GM12878 (cell line): ENCODE measurements around the gene AGAP1. TPM values are rescaled to one million over a fixed set of nuclear protein-coding genes. Genes with fewer than 3 reads are reported as not detected.

Source experiments
- ATAC-seq: fragments of 200-7000 bp; cut with Tn5 transposase; 3 replicates; pipeline ENCODE4 v1.9.1; 2020; ENCODE audit warnings: mild to moderate bottlenecking, moderate library complexity
- BruUV-seq: library from RNA; stranded (reverse); fragments of 400-500 nt; replicated peaks from 2 replicates; lab custom pipeline; 2021; lab: Mats Ljungman, UMichigan
- CTCF ChIA-PET: fragments of 300-600 bp; sonication (Branson Sonifier 250); formaldehyde crosslinking; extraction: SDS; loops from one replicate; lab custom pipeline; 2021; ENCODE audit warnings: inconsistent platforms; lab: Yijun Ruan, JAX
- POLR2A ChIA-PET: fragments of 350-600 bp; formaldehyde crosslinking; extraction: SDS; loops from one replicate; lab custom pipeline; 2021; ENCODE audit warnings: inconsistent platforms; lab: Charles Lee
- RAD21 ChIA-PET: fragments of 300-600 bp; sonication (Branson Sonifier 250); formaldehyde crosslinking; loops from one replicate; lab custom pipeline; 2023; ENCODE audit warnings: antibody characterized with exemption; ENCODE audit not compliant: unreplicated experiment; lab: Charles Lee
- SMC1A ChIA-PET: fragments of 300-600 bp; sonication (Branson Sonifier 250); formaldehyde crosslinking; loops from one replicate; lab custom pipeline; 2023; ENCODE audit not compliant: unreplicated experiment, uncharacterized antibody; lab: Charles Lee
- DNase-seq: peaks from one replicate; pipeline ENCODE4 v3.0.0-alpha.2; 2011; ENCODE audit warnings: low read depth, low spot score
- FAIRE-seq: peaks from 3 replicates; lab custom pipeline; 2011; peaks lifted over from hg19 to GRCh38; lab: Jason Lieb, UNC
- H2AFZ ChIP-seq: 2 replicates; pipeline ENCODE4 v1.6.0; 2011; ENCODE audit warnings: low read depth, low read length, control low read depth; ENCODE audit not compliant: control insufficient read depth
- H3K27ac ChIP-seq: 2 replicates; pipeline ENCODE4 v1.5.1; 2011; ENCODE audit warnings: control low read depth; ENCODE audit not compliant: control insufficient read depth, insufficient read depth
- H3K27me3 ChIP-seq, 2 experiments: replicated peaks in 1 of 2; 2 replicates each; pipeline versions ENCODE4 v1.6.0 to v1.6.1; 2011; ENCODE audit warnings: low read length in 1 of 2; ENCODE audit not compliant: control insufficient read depth in 2 of 2, insufficient read depth in 2 of 2
- H3K36me3 ChIP-seq, 2 experiments: 2 replicates each; pipeline ENCODE4 v1.5.1; 2011; ENCODE audit warnings: low read length in 1 of 2; ENCODE audit not compliant: control insufficient read depth in 2 of 2, insufficient read depth in 2 of 2
- H3K4me1 ChIP-seq: 2 replicates; pipeline ENCODE4 v1.6.1; 2011; ENCODE audit warnings: mild to moderate bottlenecking, low read length, moderate library complexity, mixed read lengths; ENCODE audit not compliant: control insufficient read depth, insufficient read depth
- H3K4me2 ChIP-seq: 2 replicates; pipeline ENCODE4 v1.6.0; 2011; ENCODE audit warnings: control low read depth; ENCODE audit not compliant: control insufficient read depth, insufficient read depth
- H3K4me3 ChIP-seq: fragments of 200-600 bp; sonication (generic); 2 replicates; pipeline ENCODE4 v1.5.1; 2016
- H3K79me2 ChIP-seq: 2 replicates; pipeline ENCODE4 v1.6.0; 2011; ENCODE audit warnings: low read length; ENCODE audit not compliant: control insufficient read depth, insufficient read depth
- H3K9ac ChIP-seq: 2 replicates; pipeline ENCODE4 v1.8.0; 2011; ENCODE audit warnings: low read length, control low read depth, mixed read lengths; ENCODE audit not compliant: control insufficient read depth, insufficient read depth
- H3K9me3 ChIP-seq: replicated peaks from 3 replicates; pipeline ENCODE4 v1.5.1; 2011; ENCODE audit warnings: mild to moderate bottlenecking, low read length; ENCODE audit not compliant: control insufficient read depth, insufficient read depth
- H4K20me1 ChIP-seq: 2 replicates; pipeline ENCODE4 v1.6.0; 2011; ENCODE audit not compliant: control insufficient read depth, insufficient read depth
- ATF3 ChIP-seq: IDR thresholded peaks from 2 replicates; pipeline ENCODE4 v1.6.1; 2011; ENCODE audit warnings: low read depth, mild to moderate bottlenecking, low read length, moderate library complexity, borderline replicate concordance; ENCODE audit errors: extremely low read depth
- MAX ChIP-seq: IDR thresholded peaks from 2 replicates; pipeline ENCODE4 v1.6.1; 2012; ENCODE audit warnings: low read depth, low read length, improper control_type of control experiment
- MYC ChIP-seq: IDR thresholded peaks from 2 replicates; pipeline ENCODE4 v1.6.1; 2011; ENCODE audit warnings: mild to moderate bottlenecking, low read length, moderate library complexity, inconsistent platforms; ENCODE audit not compliant: insufficient read depth, insufficient replicate concordance, insufficient read length, severe bottlenecking
- NR2C2 ChIP-seq: IDR thresholded peaks from 2 replicates; pipeline ENCODE4 v1.6.1; 2011; ENCODE audit warnings: borderline replicate concordance, low read depth; ENCODE audit not compliant: control insufficient read depth, insufficient read length
- PAX5 ChIP-seq: IDR thresholded peaks from 2 replicates; pipeline ENCODE4 v1.6.1; 2011; ENCODE audit warnings: low read depth, low read length, borderline replicate concordance
- PBX3 ChIP-seq: IDR thresholded peaks from 2 replicates; pipeline ENCODE4 v1.6.1; 2011; ENCODE audit warnings: mild to moderate bottlenecking, low read depth, low read length, moderate library complexity; ENCODE audit not compliant: insufficient replicate concordance
- WGBS: methylation state at CpG from one replicate; pipeline ENCODE4 v1.1.6; 2016; ENCODE audit warnings: low lambda C conversion rate; ENCODE audit not compliant: insufficient replicate concordance, insufficient coverage; ENCODE audit errors: missing lambda C conversion rate; 5-methylcytosine and 5-hydroxymethylcytosine counted together
- in situ Hi-C: fragments of 300-500 bp; cut with MboI; formaldehyde crosslinking; loops from 9 replicates; pipeline ENCODE4 v1.14.3; 2018; ENCODE audit warnings: mixed read lengths
- intact Hi-C: fragments of 100-400 bp; cut with micrococcal nuclease; formaldehyde crosslinking; loops from one replicate; pipeline ENCODE4 v1.14.2; 2022; ENCODE audit not compliant: unreplicated experiment
- polyA plus RNA-seq, 11 experiments: library from polyadenylated mRNA; depleted of rRNA in 4 of 11; unstranded in 6 of 11; stranded (reverse) in 5 of 11; fragments of >200 nt; fragmentation: Nextera tagmentation in 4 of 11; fragmentation: Illumina TruSeq in 1 of 11; extraction: Ambion mirVana in 4 of 11; extraction: Trizol in 1 of 11; gene quantifications; 1 replicate in 1 of 11; 2 replicates in 10 of 11; pipeline versions ENCODE4 v1.2.1 to v1.2.3, GENCODE V29; 2011 to 2016; ENCODE audit warnings: inconsistent platforms in 2 of 11, missing spikeins in 2 of 11, low read depth in 1 of 11
- total RNA-seq, 4 experiments: library from RNA; depleted of rRNA in 3 of 4; stranded (reverse); fragments of >200 nt in 3 of 4; fragmentation: Illumina TruSeq in 1 of 4; extraction: Trizol in 1 of 4; gene quantifications; 2 replicates each; pipeline versions ENCODE4 v1.2.1 to v1.2.3, GENCODE V29; 2013 to 2021

Gene AGAP1
- total and polyA plus RNA-seq, 10 of the 15 experiments (the other 5 are each of a cell fraction or from before 2014, with no cell fraction given), result 0.05 to 0.15 (median 0.06) TPM; not detected in 7

- ChIA-PET SMC1A (no interaction called here), RAD21 (no interaction called here), POLR2A (no interaction called here), CTCF (no interaction called here)
- DNase-seq (no peak), FAIRE-seq (no peak), ATAC-seq (no peak)
- no peaks in the 10 kb centered on the region for H3K79me2 ChIP-seq
- intact Hi-C loops (no loop called here), in situ Hi-C loops (no loop called here)
- H3K36me3 ChIP-seq, result no peaks in the 10 kb centered on the region
- H2AFZ ChIP-seq, result no peak within 1 kb of the TSS
- H3K9me3 ChIP-seq, result peaks cover 2% of the 10 kb centered on the region; the same call in 2 of the 3 replicates
- H3K4me3 ChIP-seq, result no peak within 1 kb of the TSS
- H4K20me1 ChIP-seq, result no peaks in the 10 kb centered on the region
- H3K4me2 ChIP-seq, result no peak within 1 kb of the TSS
- WGBS, result 56% methylated on average over 30 of the region's 105 CpGs
- peaks cover 4 to 13% of the 10 kb centered on the region in 2 experiments for H3K27me3 ChIP-seq
- H3K27ac ChIP-seq, result no peak within 1 kb of the TSS
- BruUV-seq, result no TSS peak
- no peak for TF ChIP-seq MYC
- TF ChIP-seq NR2C2, result no peak
- no peak for TF ChIP-seq PBX3
- no peak for TF ChIP-seq ATF3
- TF ChIP-seq PAX5, result no peak
- no peak for TF ChIP-seq MAX
- H3K9ac ChIP-seq, result no peak within 1 kb of the TSS
- H3K4me1 ChIP-seq, result no peaks in the 10 kb centered on the region
Observed at GRCh38 chr2:236168110-236169080, 674.6 kb downstream of the AGAP1 start, which contains the start of gene GBX2. TSS of gene GBX2 (minus strand) at chr2:236168386. CDS start at chr2:236167971, 415 bp downstream.
